Amniotic stem cell (primary cell): ENCODE data around the gene AFMID.

Experiments
- DNase-seq: peaks from one replicate; lab custom pipeline; 2025; lab: John Stamatoyannopoulos, UW

The AFMID gene

DNA sequence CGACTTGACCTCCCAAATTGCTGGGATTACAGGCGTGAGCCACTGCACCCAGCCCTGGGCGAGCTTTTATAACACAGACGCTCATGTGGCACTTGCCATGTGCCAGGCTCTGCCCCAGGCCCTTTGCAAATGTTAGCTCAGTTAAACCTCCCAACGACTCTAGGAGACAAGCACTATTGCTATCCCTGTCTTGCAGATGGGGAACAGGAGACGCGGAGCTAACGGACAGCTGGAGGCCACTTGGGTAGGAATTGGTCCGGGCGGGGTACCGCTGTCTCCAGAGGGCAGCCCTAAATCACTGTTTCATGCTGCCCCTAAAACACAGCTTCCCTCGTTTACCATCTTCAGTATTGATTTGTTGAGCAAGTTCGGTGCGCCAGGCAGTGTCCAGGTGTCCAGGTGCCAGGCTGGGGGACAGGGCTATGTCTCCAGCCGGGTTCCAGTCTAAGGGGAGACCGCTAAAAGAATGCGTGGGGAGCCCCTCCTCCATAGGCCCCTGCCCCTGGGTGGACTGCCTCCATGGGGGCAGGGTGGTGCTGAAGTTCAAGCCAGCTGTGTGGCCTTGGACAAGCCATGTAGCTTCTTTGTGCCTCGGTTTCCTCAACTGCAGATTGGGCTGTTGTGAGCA lies 68.0 kb downstream of the AFMID start:
- DNase-seq = no peak

DNA sequence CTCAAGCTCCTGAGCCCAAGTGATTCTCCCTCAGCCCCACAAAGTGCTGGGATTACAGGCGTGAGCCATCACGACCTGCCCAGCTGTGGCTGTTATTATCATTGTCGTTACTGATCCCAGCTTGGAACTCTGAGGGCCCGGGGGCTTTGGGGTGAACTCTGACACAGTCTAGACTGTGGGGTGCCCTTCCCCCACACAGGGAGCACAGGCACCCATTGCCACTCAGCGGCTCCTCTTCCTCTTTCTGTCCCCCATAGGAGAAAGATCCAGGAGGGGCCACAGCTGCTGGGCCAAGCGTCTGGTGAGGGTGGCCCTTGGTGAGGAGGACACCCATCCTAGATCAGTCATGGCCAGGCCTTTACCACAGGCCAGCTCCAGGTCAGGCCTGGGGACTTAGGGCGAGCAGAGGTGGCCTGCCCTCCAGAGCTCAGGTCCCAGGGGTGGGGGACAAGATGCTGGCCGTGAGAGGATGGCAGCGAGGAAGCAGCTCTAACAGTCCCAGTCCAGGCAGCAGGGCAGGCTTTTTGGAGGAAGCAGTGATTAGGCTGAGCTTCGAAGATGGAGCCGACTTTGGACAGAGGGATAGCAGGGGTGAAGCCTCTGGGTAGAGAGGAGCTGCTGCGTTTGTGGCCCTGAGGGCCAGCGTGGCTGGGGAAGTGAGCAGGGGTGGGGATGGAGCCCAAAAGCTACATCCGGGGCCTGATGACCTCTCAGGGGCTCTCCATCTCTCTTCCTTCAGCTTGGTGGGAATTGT lies 69.0 kb downstream of the AFMID start:
- no peak for DNase-seq

DNA sequence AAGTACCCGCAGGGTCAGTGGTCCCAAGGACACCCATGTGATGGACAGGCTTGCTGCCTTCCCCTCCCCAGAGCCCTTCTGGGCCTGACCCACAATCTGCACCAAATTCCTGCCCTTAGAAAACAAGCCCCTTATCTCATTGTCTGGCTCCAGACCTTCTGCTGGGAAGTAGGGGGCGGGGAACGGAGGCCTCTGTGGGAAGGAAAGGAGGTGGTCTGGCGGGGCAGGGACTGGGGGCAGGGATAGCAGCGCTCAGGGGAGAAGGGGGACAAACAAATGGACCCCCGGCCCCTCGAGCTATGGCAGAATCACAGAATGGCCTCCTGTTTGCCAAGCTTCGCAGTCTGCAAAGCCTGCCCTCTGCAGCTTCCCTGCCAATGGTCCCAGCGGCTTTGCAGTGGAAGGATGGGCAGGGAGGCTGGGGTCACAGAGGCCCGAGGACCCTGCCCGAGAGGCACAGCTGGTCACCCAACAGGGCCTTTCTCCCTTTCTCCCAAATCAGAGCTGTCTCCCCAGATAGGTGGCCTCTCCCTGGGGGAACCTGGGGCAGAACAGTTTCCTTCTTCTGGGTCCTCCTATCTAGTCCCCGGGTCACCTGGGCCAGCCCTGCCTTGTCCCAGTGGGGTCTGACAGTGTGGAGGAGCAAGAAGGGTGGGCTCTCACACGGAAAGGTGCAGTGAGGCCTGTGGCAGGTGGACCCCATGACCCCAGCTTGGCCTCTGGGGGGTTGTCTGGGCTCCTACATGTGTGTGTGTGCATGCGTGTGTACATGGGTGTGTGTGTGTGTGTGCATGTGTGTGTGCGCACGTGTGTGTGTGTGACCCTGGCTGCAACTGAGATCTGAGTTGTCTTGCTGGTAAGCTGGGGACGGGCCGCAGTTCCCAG lies 69.8 kb downstream of the AFMID start:
- no peak for DNase-seq
